Panc1 (cell line): ENCODE data around the gene TMEM101. TPM values are rescaled to one million over a fixed set of nuclear protein-coding genes. Genes with fewer than 3 reads are reported as not detected.
A peak's percentile ranks its signal among the peaks of the same experiment; 100 is the strongest.

Experiments used
- ATAC-seq: fragments of 200-7000 bp; cut with Tn5 transposase; 2 replicates; pipeline ENCODE4 v1.9.1; 2020; ENCODE audit warnings: mild to moderate bottlenecking, moderate library complexity
- BruUV-seq: library from RNA; stranded (reverse); fragments of 400-500 nt; replicated peaks from 2 replicates; lab custom pipeline; 2021; lab: Mats Ljungman, UMichigan
- CTCF ChIA-PET: fragments of 300-600 bp; sonication (Branson Sonifier 250); formaldehyde crosslinking; loops from one replicate; lab custom pipeline; 2022; ENCODE audit warnings: antibody characterized with exemption; lab: Charles Lee
- POLR2A ChIA-PET: fragments of 300-600 bp; sonication (Branson Sonifier 250); formaldehyde crosslinking; loops from one replicate; lab custom pipeline; 2022; ENCODE audit warnings: antibody characterized with exemption; lab: Charles Lee
- DNase-seq: peaks from one replicate; pipeline ENCODE4 v3.0.0-alpha.2; 2010; ENCODE audit warnings: low read depth, low spot score
- H3K27ac ChIP-seq: 2 replicates; pipeline ENCODE4 v1.5.1; 2011; ENCODE audit warnings: mild to moderate bottlenecking, low read length, inconsistent platforms
- H3K27me3 ChIP-seq: fragments of 200-500 bp; sonication (Bioruptor generic); 2 replicates; pipeline ENCODE4 v1.6.0; 2014; ENCODE audit warnings: low read length, inconsistent platforms; ENCODE audit not compliant: control insufficient read depth, insufficient read depth
- H3K36me3 ChIP-seq: fragments of 200-500 bp; sonication (Bioruptor generic); 2 replicates; pipeline ENCODE4 v1.5.1; 2014; ENCODE audit warnings: inconsistent platforms, mild to moderate bottlenecking, low read length, moderate library complexity; ENCODE audit not compliant: control insufficient read depth, insufficient read depth
- H3K4me1 ChIP-seq: 2 replicates; pipeline ENCODE4 v1.5.1; 2011; ENCODE audit warnings: inconsistent platforms, mild to moderate bottlenecking, low read length, moderate library complexity; ENCODE audit not compliant: control insufficient read depth, insufficient read depth
- H3K4me3 ChIP-seq, 2 experiments: 2 replicates each; pipeline ENCODE4 v1.5.1; 2011 to 2012; ENCODE audit warnings: low read depth in 2 of 2, low read length in 2 of 2, mild to moderate bottlenecking in 2 of 2, inconsistent platforms in 1 of 2, moderate library complexity in 1 of 2
- H3K9me3 ChIP-seq: fragments of 200-500 bp; sonication (Bioruptor generic); 2 replicates; pipeline ENCODE4 v1.5.1; 2014; ENCODE audit warnings: low read depth, mild to moderate bottlenecking, inconsistent platforms, low read length, moderate library complexity; ENCODE audit not compliant: control insufficient read depth, insufficient read depth
- POLR2AphosphoS5 ChIP-seq: IDR thresholded peaks from 2 replicates; pipeline ENCODE4 v1.6.1; 2012; ENCODE audit warnings: mild to moderate bottlenecking, low read depth, low read length, moderate library complexity
- SIN3A ChIP-seq: IDR thresholded peaks from 2 replicates; pipeline ENCODE4 v1.6.1; 2012; ENCODE audit warnings: low read depth, mild to moderate bottlenecking, low read length, moderate library complexity, borderline replicate concordance; ENCODE audit not compliant: insufficient read depth
- TCF7L2 ChIP-seq: IDR thresholded peaks from 2 replicates; pipeline ENCODE4 v1.6.1; 2011; ENCODE audit warnings: mild to moderate bottlenecking, low read depth, low read length, inconsistent platforms
- in situ Hi-C: cut with HindIII; loops from 2 replicates; pipeline ENCODE4 v1.10.0; 2016; ENCODE audit warnings: low sequenced_read_pairs, low pct_unique_long_range_greater_than_20kb
- intact Hi-C: fragments of 100-400 bp; cut with micrococcal nuclease; formaldehyde crosslinking; loops from one replicate; pipeline ENCODE4 v1.10.0; 2022; ENCODE audit not compliant: unreplicated experiment
- total RNA-seq: library from RNA; stranded (reverse); gene quantifications from one replicate; pipeline ENCODE4 v1.2.1, GENCODE V29; 2021; ENCODE audit not compliant: unreplicated experiment
- TF ChIP-seq, protein P1 (sequence below): fragments of 450-650 bp; IDR thresholded peaks from 2 replicates; pipeline ENCODE4 v1.5.1; 2017; ENCODE audit warnings: mild to moderate bottlenecking
- TF ChIP-seq, protein P2 (sequence below), 2 experiments: IDR thresholded peaks; 2 replicates each; pipeline ENCODE4 v1.6.1; 2011 to 2012; ENCODE audit warnings: low read depth in 2 of 2, control low read depth in 1 of 2, low read length in 1 of 2, mild to moderate bottlenecking in 1 of 2, moderate library complexity in 1 of 2; ENCODE audit not compliant: insufficient read depth in 1 of 2

Gene TMEM101
- total RNA-seq, 1 experiment from 2014 or later, result 32.8 TPM

DNA sequence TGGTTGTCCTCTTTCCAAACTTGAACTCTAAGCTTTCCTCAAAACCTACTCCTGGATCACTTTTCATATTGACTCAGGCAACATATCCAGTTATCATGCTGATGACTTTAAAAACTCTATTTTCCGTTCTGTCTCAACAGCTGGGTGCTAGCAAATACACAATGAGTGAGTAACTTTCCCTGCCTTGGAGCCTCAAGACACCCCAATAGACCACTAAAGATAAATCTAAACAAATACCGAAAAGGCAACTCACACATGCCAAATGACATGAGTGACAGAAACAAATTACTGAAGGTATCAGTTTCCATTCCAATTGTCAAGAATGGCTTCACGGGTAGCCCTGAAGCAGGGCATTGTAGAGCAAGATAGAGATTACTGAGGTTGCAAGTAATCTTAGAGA, 15.7 kb upstream of the TMEM101 start:
- ChIA-PET CTCF (interaction anchor here (0.6 kb wide), 1 partner anchor 111 kb away, joined by 11 read pairs; no protein-coding TSS in a partner anchor), POLR2A (interaction anchor here (0.6 kb wide), 1 partner anchor 16 kb away, joined by 6 read pairs; no protein-coding TSS in a partner anchor)
- in situ Hi-C loops, result no loop called here

DNA sequence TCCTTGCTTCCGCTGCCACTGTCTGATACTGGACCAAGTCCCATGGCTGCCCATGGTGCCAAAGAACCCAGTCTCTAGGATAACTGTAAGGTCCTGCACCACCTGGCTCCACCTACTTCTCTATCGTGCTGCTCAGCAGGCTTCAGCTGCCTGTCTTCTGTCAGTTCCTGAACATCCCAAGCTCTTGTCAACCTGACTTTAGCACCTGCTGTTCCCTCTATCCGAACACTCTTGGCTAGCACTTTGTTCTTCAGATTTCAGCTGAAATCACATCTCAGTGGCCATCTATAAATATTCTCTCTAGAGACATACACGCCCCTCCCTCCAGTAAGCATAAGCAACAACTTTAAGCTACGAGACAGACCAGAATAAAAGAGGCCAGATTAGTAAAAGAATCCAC, 15.0 kb upstream of the TMEM101 start:
- Histone ChIP-seq H3K27me3 (no peaks in the 10 kb centered on the region), H3K4me3 (no peak overlapping the region), H3K4me1 (no peaks in the 10 kb centered on the region), H3K27ac (no peak overlapping the region), H3K9me3 (no peaks in the 10 kb centered on the region), H3K36me3 (peaks cover 6% of the 10 kb centered on the region; the same call in 1 of the 2 replicates)
- intact Hi-C loops (no loop called here), in situ Hi-C loops (no loop called here)
- DNase-seq, result no peak
- TF ChIP-seq POLR2AphosphoS5 (no peak), TCF7L2 (no peak), SIN3A (no peak)
- TF ChIP-seq, protein P1, sequence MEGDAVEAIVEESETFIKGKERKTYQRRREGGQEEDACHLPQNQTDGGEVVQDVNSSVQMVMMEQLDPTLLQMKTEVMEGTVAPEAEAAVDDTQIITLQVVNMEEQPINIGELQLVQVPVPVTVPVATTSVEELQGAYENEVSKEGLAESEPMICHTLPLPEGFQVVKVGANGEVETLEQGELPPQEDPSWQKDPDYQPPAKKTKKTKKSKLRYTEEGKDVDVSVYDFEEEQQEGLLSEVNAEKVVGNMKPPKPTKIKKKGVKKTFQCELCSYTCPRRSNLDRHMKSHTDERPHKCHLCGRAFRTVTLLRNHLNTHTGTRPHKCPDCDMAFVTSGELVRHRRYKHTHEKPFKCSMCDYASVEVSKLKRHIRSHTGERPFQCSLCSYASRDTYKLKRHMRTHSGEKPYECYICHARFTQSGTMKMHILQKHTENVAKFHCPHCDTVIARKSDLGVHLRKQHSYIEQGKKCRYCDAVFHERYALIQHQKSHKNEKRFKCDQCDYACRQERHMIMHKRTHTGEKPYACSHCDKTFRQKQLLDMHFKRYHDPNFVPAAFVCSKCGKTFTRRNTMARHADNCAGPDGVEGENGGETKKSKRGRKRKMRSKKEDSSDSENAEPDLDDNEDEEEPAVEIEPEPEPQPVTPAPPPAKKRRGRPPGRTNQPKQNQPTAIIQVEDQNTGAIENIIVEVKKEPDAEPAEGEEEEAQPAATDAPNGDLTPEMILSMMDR, result no peak
- TF ChIP-seq, protein P2, sequence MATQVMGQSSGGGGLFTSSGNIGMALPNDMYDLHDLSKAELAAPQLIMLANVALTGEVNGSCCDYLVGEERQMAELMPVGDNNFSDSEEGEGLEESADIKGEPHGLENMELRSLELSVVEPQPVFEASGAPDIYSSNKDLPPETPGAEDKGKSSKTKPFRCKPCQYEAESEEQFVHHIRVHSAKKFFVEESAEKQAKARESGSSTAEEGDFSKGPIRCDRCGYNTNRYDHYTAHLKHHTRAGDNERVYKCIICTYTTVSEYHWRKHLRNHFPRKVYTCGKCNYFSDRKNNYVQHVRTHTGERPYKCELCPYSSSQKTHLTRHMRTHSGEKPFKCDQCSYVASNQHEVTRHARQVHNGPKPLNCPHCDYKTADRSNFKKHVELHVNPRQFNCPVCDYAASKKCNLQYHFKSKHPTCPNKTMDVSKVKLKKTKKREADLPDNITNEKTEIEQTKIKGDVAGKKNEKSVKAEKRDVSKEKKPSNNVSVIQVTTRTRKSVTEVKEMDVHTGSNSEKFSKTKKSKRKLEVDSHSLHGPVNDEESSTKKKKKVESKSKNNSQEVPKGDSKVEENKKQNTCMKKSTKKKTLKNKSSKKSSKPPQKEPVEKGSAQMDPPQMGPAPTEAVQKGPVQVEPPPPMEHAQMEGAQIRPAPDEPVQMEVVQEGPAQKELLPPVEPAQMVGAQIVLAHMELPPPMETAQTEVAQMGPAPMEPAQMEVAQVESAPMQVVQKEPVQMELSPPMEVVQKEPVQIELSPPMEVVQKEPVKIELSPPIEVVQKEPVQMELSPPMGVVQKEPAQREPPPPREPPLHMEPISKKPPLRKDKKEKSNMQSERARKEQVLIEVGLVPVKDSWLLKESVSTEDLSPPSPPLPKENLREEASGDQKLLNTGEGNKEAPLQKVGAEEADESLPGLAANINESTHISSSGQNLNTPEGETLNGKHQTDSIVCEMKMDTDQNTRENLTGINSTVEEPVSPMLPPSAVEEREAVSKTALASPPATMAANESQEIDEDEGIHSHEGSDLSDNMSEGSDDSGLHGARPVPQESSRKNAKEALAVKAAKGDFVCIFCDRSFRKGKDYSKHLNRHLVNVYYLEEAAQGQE (IDR thresholded peaks at IDR 0.05; ENCODE audit: insufficient read depth in 1 of 2, low read depth in 2 of 2, low read length in 1 of 2), result no peak
- TSS peak; percentile 39 for BruUV-seq
- ATAC-seq, result no peak
- ChIA-PET POLR2A (interaction anchor here (0.6 kb wide), 1 partner anchor 17 kb away, joined by 6 read pairs; no protein-coding TSS in a partner anchor), CTCF (no interaction called here)

More for the DNA sequence above, 15.7 kb upstream of the TMEM101 start:
- no peaks in the 10 kb centered on the region for H3K4me1 ChIP-seq
- peaks cover 6% of the 10 kb centered on the region; the same call in 1 of the 2 replicates for H3K36me3 ChIP-seq
- TF ChIP-seq POLR2AphosphoS5, result no peak
- TF ChIP-seq, protein P2 (IDR thresholded peaks at IDR 0.05; ENCODE audit: insufficient read depth in 1 of 2, low read depth in 2 of 2, low read length in 1 of 2), result no peak
- TF ChIP-seq TCF7L2, result no peak
- TF ChIP-seq, protein P1, result no peak
- TF ChIP-seq SIN3A, result no peak
- intact Hi-C loops, result no loop called here
- H3K27me3 ChIP-seq, result no peaks in the 10 kb centered on the region
- DNase-seq (no peak), ATAC-seq (no peak)
- BruUV-seq, result no TSS peak
- no peak overlapping the region for H3K27ac ChIP-seq
- no peak overlapping the region for H3K4me3 ChIP-seq
- H3K9me3 ChIP-seq, result no peaks in the 10 kb centered on the region
